IMR-90 (cell line): ENCODE measurements around the gene XAGE1A. TPM values are rescaled to one million over a fixed set of nuclear protein-coding genes. Genes with fewer than 3 reads are reported as not detected.

Source experiments
- ATAC-seq: fragments of 200-7000 bp; cut with Tn5 transposase; 2 replicates; pipeline ENCODE4 v1.9.1; 2020; ENCODE audit warnings: low read depth, mild to moderate bottlenecking, moderate library complexity
- BruUV-seq: library from RNA; stranded (reverse); fragments of 400-500 nt; replicated peaks from 2 replicates; lab custom pipeline; 2021; lab: Mats Ljungman, UMichigan
- CTCF ChIA-PET: fragments of 300-600 bp; formaldehyde crosslinking; extraction: SDS; loops from one replicate; lab custom pipeline; 2021; ENCODE audit warnings: antibody characterized with exemption; lab: Yijun Ruan, JAX
- POLR2A ChIA-PET: fragments of 300-600 bp; sonication (Branson Sonifier 250); formaldehyde crosslinking; loops from one replicate; lab custom pipeline; 2022; ENCODE audit warnings: antibody characterized with exemption; ENCODE audit not compliant: unreplicated experiment; lab: Charles Lee
- DNase-seq: peaks from one replicate; pipeline ENCODE4 v3.0.0; 2013
- H2AFZ ChIP-seq: replicated peaks from 2 replicates; pipeline ENCODE3; 2013; ENCODE audit warnings: low read length, mild to moderate bottlenecking; ENCODE audit not compliant: poor library complexity
- H2AK5ac ChIP-seq: 2 replicates; pipeline ENCODE4 v1.6.1; 2013; ENCODE audit warnings: low read depth, low read length, inconsistent platforms
- H2AK9ac ChIP-seq: replicated peaks from 2 replicates; pipeline ENCODE3; 2013; ENCODE audit warnings: mild to moderate bottlenecking, low read depth, low read length, moderate library complexity; ENCODE audit not compliant: poor library complexity
- H2BK120ac ChIP-seq: 2 replicates; pipeline ENCODE4 v1.6.1; 2013; ENCODE audit warnings: low read depth, low read length, inconsistent platforms
- H2BK15ac ChIP-seq: 3 replicates; pipeline ENCODE4 v1.6.1; 2013; ENCODE audit warnings: low read depth, low read length, inconsistent platforms
- H2BK20ac ChIP-seq: 2 replicates; pipeline ENCODE4 v1.6.1; 2013; ENCODE audit warnings: low read depth, mild to moderate bottlenecking, inconsistent platforms, low read length, moderate library complexity
- H2BK5ac ChIP-seq: 2 replicates; pipeline ENCODE4 v1.6.1; 2013; ENCODE audit warnings: mild to moderate bottlenecking, low read depth, low read length, inconsistent platforms; ENCODE audit not compliant: poor library complexity, severe bottlenecking
- H3K14ac ChIP-seq: replicated peaks from 2 replicates; pipeline ENCODE4 v1.6.1; 2013; ENCODE audit warnings: low read depth, low read length, inconsistent platforms
- H3K18ac ChIP-seq: 2 replicates; pipeline ENCODE4 v1.6.1; 2013; ENCODE audit warnings: low read depth, low read length, control low read depth
- H3K23ac ChIP-seq: 2 replicates; pipeline ENCODE4 v1.6.1; 2013; ENCODE audit warnings: low read depth, low read length, inconsistent platforms
- H3K27ac ChIP-seq: 2 replicates; pipeline ENCODE4 v1.5.1; 2013; ENCODE audit warnings: mild to moderate bottlenecking, control low read depth, low read length; ENCODE audit not compliant: insufficient read depth
- H3K27me3 ChIP-seq: 2 replicates; pipeline ENCODE4 v1.6.1; 2013; ENCODE audit warnings: low read length; ENCODE audit not compliant: control insufficient read depth, insufficient read depth
- H3K36me3 ChIP-seq: 2 replicates; pipeline ENCODE4 v1.6.1; 2013; ENCODE audit warnings: low read length, mixed read lengths; ENCODE audit not compliant: control insufficient read depth, insufficient read depth
- H3K4ac ChIP-seq: 2 replicates; pipeline ENCODE4 v1.6.1; 2013; ENCODE audit warnings: low read depth, low read length, inconsistent platforms
- H3K4me1 ChIP-seq: 2 replicates; pipeline ENCODE4 v1.6.1; 2013; ENCODE audit warnings: low read length, mixed read lengths; ENCODE audit not compliant: control insufficient read depth, insufficient read depth
- H3K4me2 ChIP-seq: 2 replicates; pipeline ENCODE4 v1.6.1; 2013; ENCODE audit warnings: low read depth, mild to moderate bottlenecking, control low read depth, low read length, moderate library complexity
- H3K4me3 ChIP-seq: 2 replicates; pipeline ENCODE4 v1.5.1; 2013; ENCODE audit warnings: low read depth, mild to moderate bottlenecking, control low read depth, low read length, moderate library complexity; ENCODE audit not compliant: insufficient read depth
- H3K56ac ChIP-seq: 2 replicates; pipeline ENCODE4 v1.6.1; 2013; ENCODE audit warnings: low read length, inconsistent platforms; ENCODE audit not compliant: insufficient read depth; ENCODE audit errors: extremely low read depth
- H3K79me1 ChIP-seq, 2 experiments: 2 replicates each; pipeline ENCODE4 v1.6.1; 2013; ENCODE audit warnings: low read length in 2 of 2, inconsistent platforms in 1 of 2, low read depth in 1 of 2
- H3K9ac ChIP-seq: 2 replicates; pipeline ENCODE4 v1.6.1; 2013; ENCODE audit warnings: low read depth, low read length, control low read depth
- H3K9me1 ChIP-seq: 2 replicates; pipeline ENCODE4 v1.6.1; 2013; ENCODE audit warnings: low read length, inconsistent platforms; ENCODE audit not compliant: insufficient read depth
- H3K9me3 ChIP-seq: 2 replicates; pipeline ENCODE4 v1.6.1; 2013; ENCODE audit warnings: low read length; ENCODE audit not compliant: control insufficient read depth, insufficient read depth
- H4K20me1 ChIP-seq: 2 replicates; pipeline ENCODE4 v1.6.1; 2013; ENCODE audit warnings: low read length, inconsistent platforms; ENCODE audit not compliant: insufficient read depth
- H4K5ac ChIP-seq: 2 replicates; pipeline ENCODE4 v1.6.1; 2013; ENCODE audit warnings: mild to moderate bottlenecking, low read depth, low read length, control low read depth
- H4K8ac ChIP-seq, 2 experiments: 2 replicates each; pipeline ENCODE4 v1.6.1; 2013; ENCODE audit warnings: low read depth in 2 of 2, low read length in 2 of 2, control low read depth in 1 of 2, inconsistent platforms in 1 of 2
- H4K91ac ChIP-seq: 2 replicates; pipeline ENCODE4 v1.6.1; 2013; ENCODE audit warnings: low read depth, low read length, inconsistent platforms; ENCODE audit not compliant: insufficient read depth
- BHLHE40 ChIP-seq: fragments of 150-350 bp; IDR thresholded peaks from 2 replicates; pipeline ENCODE4 v1.6.1; 2016; ENCODE audit warnings: mild to moderate bottlenecking, low read depth, low read length
- CEBPB ChIP-seq: IDR thresholded peaks from 2 replicates; pipeline ENCODE4 v1.6.1; 2012; ENCODE audit warnings: low read depth, low read length, improper control_type of control experiment
- CHD1 ChIP-seq: IDR thresholded peaks from 2 replicates; pipeline ENCODE4 v1.6.1; 2012; ENCODE audit warnings: low read depth, low read length, improper control_type of control experiment
- ELK1 ChIP-seq: fragments of 150-350 bp; IDR thresholded peaks from 2 replicates; pipeline ENCODE4 v1.6.1; 2016; ENCODE audit warnings: low read depth, mild to moderate bottlenecking, low read length, moderate library complexity, borderline replicate concordance
- FOS ChIP-seq: fragments of 150-350 bp; IDR thresholded peaks from 2 replicates; pipeline ENCODE4 v1.6.1; 2016; ENCODE audit warnings: low read depth, low read length
- MAFK ChIP-seq: IDR thresholded peaks from 2 replicates; pipeline ENCODE4 v1.6.1; 2012; ENCODE audit warnings: low read depth, low read length, improper control_type of control experiment
- MAZ ChIP-seq: IDR thresholded peaks from 2 replicates; pipeline ENCODE4 v1.6.1; 2012; ENCODE audit warnings: low read depth, mild to moderate bottlenecking, low read length, improper control_type of control experiment, moderate library complexity, borderline replicate concordance
- MXI1 ChIP-seq: IDR thresholded peaks from 2 replicates; pipeline ENCODE4 v1.6.1; 2012; ENCODE audit warnings: low read depth, mild to moderate bottlenecking, low read length, moderate library complexity, borderline replicate concordance
- NFE2L2 ChIP-seq: fragments of 150-350 bp; IDR thresholded peaks from 2 replicates; pipeline ENCODE4 v1.6.1; 2016; ENCODE audit warnings: low read depth, mild to moderate bottlenecking, low read length
- POLR2A ChIP-seq: IDR thresholded peaks from 2 replicates; pipeline ENCODE4 v1.6.1; 2012; ENCODE audit warnings: mild to moderate bottlenecking, low read depth, low read length
- RAD21 ChIP-seq: IDR thresholded peaks from 2 replicates; pipeline ENCODE4 v1.6.1; 2012; ENCODE audit warnings: low read length, improper control_type of control experiment
- RCOR1 ChIP-seq: IDR thresholded peaks from 2 replicates; pipeline ENCODE4 v1.6.1; 2012; ENCODE audit warnings: mild to moderate bottlenecking, low read length, improper control_type of control experiment; ENCODE audit not compliant: insufficient replicate concordance
- RFX5 ChIP-seq: IDR thresholded peaks from 2 replicates; pipeline ENCODE4 v1.8.0; 2012; ENCODE audit warnings: low read depth, mild to moderate bottlenecking, low read length, moderate library complexity
- SMC3 ChIP-seq: fragments of 150-350 bp; IDR thresholded peaks from 2 replicates; pipeline ENCODE4 v1.6.1; 2016; ENCODE audit warnings: low read depth, mild to moderate bottlenecking, antibody characterized with exemption, low read length, moderate library complexity
- USF2 ChIP-seq: fragments of 150-350 bp; IDR thresholded peaks from 2 replicates; pipeline ENCODE4 v1.6.1; 2017; ENCODE audit warnings: mild to moderate bottlenecking, antibody characterized with exemption, low read length, low read depth
- WGBS, 2 experiments: methylation state at CpG; one replicate each; pipeline versions ENCODE4 v1.1.5 to v1.1.7; 2013; ENCODE audit warnings: missing lambda C conversion rate in 2 of 2; ENCODE audit not compliant: insufficient read length in 1 of 2; ENCODE audit errors: extremely low coverage in 2 of 2; 5-methylcytosine and 5-hydroxymethylcytosine counted together
- dilution Hi-C: fragments of 300-500 bp; cut with HindIII; formaldehyde crosslinking; loops from one replicate; pipeline ENCODE4 v1.14.3; 2018; ENCODE audit warnings: low sequenced_read_pairs; ENCODE audit not compliant: unreplicated experiment
- in situ Hi-C: fragments of 300-500 bp; cut with MboI; formaldehyde crosslinking; loops from 3 replicates; pipeline ENCODE4 v1.14.3; 2019; ENCODE audit warnings: low sequenced_read_pairs, inconsistent platforms, mixed read lengths
- intact Hi-C: fragments of 100-400 bp; cut with micrococcal nuclease; formaldehyde crosslinking; loops from 2 replicates; pipeline ENCODE4 v1.10.0; 2022
- polyA plus RNA-seq, 3 experiments: library from polyadenylated mRNA; depleted of rRNA; stranded (reverse); fragments of >200 nt; gene quantifications; 2 replicates each; pipeline ENCODE4 v1.2.3, GENCODE V29; 2012; ENCODE audit warnings: low replicate concordance in 1 of 3
- total RNA-seq: library from RNA; depleted of rRNA; stranded (reverse); fragments of >200 nt; gene quantifications from 2 replicates; pipeline ENCODE4 v1.2.3, GENCODE V29; 2012
- TF ChIP-seq, protein P1 (sequence below): conservative IDR thresholded peaks from 2 replicates; pipeline ENCODE4 v1.5.1; 2012; ENCODE audit warnings: mild to moderate bottlenecking, low read depth, low read length, improper control_type of control experiment

The XAGE1A gene
- total and polyA plus RNA-seq, 2 of the 4 experiments (the other 2 are of a cell fraction): not detected

GRCh38 chrX:52504551-52504950 lies 8.9 kb downstream of the XAGE1A start:
- Histone ChIP-seq H4K20me1 (no peaks in the 10 kb centered on the region), H3K4me3 (no peak overlapping the region), H3K23ac (no peak overlapping the region), H4K8ac (no peak overlapping the region), H4K5ac (no peak overlapping the region), H3K56ac (no peak overlapping the region), H3K79me1 (no peaks in the 10 kb centered on the region), H2AK5ac (no peak overlapping the region), H3K9me3 (no peaks in the 10 kb centered on the region), H4K91ac (no peak overlapping the region), H3K27me3 (peaks cover 8% of the 10 kb centered on the region), H2BK120ac (no peak overlapping the region), H3K9me1 (no peaks in the 10 kb centered on the region), H2AK9ac (no peak overlapping the region), H3K18ac (no peak overlapping the region), H3K4me1 (no peaks in the 10 kb centered on the region), H3K4ac (no peak overlapping the region), H3K14ac (no peak overlapping the region), H2AFZ (no peak overlapping the region), H3K36me3 (no peaks in the 10 kb centered on the region), H2BK15ac (no peak overlapping the region), H3K4me2 (no peak overlapping the region), H2BK20ac (no peak overlapping the region), H3K27ac (no peak overlapping the region), H3K9ac (no peak overlapping the region), H2BK5ac (no peak overlapping the region)
- dilution Hi-C loops: no loop called here
- in situ Hi-C loops: no loop called here
- CTCF ChIA-PET: no interaction called here
- TF ChIP-seq MAFK: no peak
- TF ChIP-seq ELK1: no peak
- TF ChIP-seq FOS: no peak
- TF ChIP-seq RAD21: no peak
- TF ChIP-seq SMC3: no peak
- no peak for TF ChIP-seq BHLHE40
- TF ChIP-seq RCOR1: no peak
- no peak for TF ChIP-seq MXI1
- no peak for TF ChIP-seq NFE2L2
- no peak for TF ChIP-seq MAZ
- TF ChIP-seq USF2: no peak
- TF ChIP-seq, protein P1, sequence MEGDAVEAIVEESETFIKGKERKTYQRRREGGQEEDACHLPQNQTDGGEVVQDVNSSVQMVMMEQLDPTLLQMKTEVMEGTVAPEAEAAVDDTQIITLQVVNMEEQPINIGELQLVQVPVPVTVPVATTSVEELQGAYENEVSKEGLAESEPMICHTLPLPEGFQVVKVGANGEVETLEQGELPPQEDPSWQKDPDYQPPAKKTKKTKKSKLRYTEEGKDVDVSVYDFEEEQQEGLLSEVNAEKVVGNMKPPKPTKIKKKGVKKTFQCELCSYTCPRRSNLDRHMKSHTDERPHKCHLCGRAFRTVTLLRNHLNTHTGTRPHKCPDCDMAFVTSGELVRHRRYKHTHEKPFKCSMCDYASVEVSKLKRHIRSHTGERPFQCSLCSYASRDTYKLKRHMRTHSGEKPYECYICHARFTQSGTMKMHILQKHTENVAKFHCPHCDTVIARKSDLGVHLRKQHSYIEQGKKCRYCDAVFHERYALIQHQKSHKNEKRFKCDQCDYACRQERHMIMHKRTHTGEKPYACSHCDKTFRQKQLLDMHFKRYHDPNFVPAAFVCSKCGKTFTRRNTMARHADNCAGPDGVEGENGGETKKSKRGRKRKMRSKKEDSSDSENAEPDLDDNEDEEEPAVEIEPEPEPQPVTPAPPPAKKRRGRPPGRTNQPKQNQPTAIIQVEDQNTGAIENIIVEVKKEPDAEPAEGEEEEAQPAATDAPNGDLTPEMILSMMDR: no peak
- no peak for TF ChIP-seq CEBPB
- no peak for TF ChIP-seq POLR2A
- no peak for TF ChIP-seq CHD1
- TF ChIP-seq RFX5: no peak
- 67% methylated on average over 3 of the region's 4 CpGs; no CpG with 5 or more reads in 1 of the 2 experiments for WGBS, 2 experiments
- ATAC-seq: no peak
- DNase-seq: no peak
- intact Hi-C loops: no loop called here
- POLR2A ChIA-PET: no interaction called here
- BruUV-seq: no TSS peak
